HG03378 (cell line): ENCODE data around the gene FH.
A peak's percentile ranks its signal among the peaks of the same experiment; 100 is the strongest.

ENCODE experiments used
- ATAC-seq: cut with Tn5 transposase; IDR thresholded peaks from one replicate; pipeline ENCODE4 v1.9.1; 2021; ENCODE audit warnings: mild to moderate bottlenecking, moderate library complexity; ENCODE audit not compliant: unreplicated experiment

FH gene

DNA sequence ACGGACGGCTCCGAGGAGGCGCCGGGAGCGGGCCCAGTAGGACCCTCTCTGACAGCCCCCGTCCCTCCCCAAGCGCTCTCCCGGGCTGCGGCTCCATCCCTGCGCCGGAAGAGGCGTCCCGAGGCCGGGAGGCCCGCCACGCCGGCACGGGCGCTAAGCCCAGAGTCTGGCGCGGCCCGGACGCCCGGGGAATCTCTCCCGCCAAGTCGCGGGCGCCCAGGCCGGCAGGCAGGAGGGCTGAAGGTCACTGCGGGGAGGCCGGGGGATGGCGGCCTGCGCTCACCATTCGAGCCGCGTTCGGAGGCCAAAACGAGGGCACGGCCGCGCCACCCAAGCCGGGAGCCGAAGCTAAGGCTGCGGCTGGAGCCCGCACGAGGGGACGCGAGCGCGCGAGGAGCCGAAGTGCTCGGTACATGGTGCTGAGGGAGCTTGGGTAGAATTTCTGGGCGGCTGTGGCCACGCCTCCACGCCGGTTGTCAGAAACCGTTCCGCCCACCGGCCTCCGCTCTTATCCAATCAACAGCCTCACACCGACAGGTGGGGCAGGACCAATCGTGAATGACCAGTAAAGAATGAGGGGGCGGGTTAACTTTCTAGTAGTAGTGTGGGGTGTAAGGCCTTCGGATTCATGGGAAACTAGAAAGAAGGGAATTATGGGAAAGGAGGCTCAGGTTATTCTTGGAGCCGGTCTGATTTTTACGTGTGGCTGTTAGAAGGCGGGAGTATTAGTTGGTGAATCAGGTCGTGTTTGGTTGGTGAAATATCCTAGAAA lies at the start of gene FH:
FH (minus strand) TSS at position 448 of the 772 bp plus-strand sequence; CDS start at position 415, 33 bp downstream.
- ATAC-seq: peak; percentile 96

DNA sequence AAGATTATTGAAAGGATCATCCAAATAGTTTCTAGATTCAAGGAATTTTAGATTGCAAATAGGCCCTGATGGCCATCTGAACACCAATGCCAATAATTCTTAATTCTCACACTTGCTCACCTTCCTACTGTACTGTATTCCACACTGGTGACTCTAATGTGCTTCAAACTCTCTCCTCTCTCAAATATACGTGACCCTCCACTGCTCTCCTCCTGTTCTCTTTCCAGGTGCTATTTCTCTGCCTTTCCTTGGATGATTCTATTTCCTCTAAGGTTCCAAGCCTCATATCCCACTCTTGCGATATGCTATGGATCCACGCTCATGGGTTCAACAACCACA lies 41.3 kb upstream of the FH start:
- no peak for ATAC-seq

DNA sequence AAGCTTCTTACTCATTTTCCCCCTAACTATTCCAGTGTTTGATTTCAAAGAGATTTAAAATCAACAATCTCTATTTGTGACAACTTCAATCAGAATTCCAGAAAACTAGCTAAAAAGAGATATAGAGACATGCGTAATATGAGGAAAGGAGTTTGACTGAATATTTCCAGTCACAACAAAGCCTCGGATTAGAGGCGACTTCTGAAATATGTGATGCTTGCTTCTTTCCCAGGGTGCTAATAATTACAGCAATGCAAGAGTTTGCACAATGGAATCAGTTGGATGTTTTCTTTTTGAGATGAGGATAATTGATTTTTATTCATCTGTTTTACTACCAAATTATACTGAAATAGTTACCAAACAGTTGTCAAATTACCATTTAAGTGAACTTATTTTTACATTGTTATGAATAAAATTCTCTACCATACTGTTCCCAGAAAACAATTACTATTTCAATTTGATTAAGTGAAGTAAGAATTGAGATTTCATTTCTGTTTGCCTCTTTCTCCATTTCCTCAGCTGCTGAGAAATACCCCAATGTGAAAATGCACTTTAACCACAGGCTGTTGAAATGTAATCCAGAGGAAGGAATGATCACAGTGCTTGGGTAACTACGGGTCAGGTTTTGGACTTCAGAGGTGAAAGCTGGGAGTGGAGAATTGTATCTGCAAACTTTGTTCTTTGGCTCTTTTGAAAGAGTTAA lies 40.7 kb upstream of the FH start:
- no peak for ATAC-seq

DNA sequence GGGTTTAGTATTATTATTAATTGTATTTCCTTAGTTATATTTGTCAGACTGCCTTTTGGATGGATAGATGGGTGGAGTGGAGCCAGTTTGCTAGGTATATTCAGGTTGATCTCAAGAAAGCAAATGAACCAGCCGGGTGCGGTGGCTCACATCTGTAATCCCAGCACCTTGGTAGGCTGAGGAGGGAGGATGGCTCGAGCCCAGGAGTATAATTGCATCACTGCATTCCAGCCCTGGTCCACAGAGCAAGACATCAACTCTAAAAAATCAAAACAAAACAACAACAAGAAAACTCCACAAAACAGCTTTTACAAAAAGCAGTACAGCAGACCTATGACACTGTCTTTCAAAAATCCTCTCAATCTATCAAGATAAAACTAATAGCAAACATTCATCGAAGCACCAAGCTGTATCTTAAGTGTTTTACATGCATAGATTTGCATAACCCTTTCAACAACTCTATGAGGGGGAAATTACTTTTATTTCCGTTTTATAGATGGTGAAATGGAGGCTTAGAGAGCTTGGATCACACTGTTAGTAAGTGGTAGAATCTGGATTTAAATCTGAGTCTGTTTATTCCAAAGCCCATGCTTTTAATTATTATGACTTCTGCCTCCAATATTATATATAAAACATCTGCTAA lies 38.1 kb upstream of the FH start:
- ATAC-seq: no peak

DNA sequence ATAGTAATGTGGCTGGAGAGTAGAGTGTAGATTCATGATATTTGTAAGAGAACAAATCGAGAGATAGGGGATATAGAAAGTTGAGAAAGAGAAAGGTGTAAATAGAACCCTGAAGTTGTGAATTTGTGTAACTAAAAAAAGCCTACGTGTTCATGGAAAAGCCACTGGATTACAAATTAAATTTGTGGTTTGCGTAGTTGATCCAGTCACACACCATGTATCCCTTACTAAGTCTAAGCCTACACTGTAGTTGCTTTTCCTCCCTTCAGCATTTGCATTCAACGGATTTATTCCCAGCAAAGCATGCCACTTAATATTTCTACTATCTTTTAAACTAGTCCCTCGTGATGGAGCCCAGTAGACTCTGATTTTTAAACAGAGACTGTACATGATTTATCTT lies 37.5 kb upstream of the FH start:
- ATAC-seq: no peak

DNA sequence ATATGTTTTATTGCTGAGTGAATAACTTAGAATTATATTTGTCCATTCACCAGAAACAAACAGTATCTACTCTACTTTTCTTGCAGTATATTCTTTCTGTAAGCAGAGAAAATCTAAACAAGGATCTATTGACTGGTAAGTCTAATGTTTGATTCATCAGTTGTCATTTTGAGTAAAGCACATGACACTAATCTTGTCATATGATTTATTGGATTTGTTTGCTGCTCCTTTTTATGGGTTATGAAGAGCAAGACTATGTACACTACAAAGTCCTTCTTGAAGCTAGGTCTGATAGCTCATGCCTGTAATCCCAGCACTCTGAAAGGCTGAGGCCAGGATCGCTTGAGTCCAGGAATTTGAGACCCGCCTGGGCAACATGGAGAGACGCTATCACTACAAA lies 36.0 kb upstream of the FH start:
- no peak for ATAC-seq

DNA sequence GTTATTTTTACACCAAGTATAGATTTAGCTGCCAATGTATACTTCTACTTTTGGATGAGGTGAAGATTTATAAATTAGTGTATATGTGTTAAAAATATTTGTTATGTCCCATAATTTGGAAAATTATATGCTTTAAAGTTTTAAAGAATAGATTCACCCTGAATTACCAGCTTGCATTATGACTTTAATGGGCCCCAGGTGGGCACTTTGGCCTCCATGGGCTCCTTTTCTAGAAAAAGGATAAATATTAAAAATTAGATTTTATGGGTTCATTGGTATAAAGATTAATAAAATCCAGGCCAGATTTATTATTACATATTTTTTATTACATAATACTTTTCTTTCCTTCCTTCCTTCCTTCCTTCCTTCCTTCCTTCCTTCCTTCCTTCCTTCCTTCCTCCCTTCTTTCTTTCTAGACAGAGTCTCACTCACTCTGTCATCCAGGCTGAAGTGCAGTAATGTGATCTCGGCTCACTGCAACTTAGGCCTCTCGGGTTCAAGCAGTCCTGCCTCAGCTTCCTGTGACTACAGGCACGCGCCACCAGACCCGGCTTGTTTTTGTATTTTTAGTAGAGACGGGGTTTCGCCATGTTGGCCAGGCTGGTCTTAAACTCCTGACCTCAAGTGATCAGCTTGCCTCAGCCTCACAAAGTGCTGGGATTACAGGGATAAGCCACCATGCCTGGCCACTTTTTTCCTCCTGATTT lies 34.5 kb upstream of the FH start:
- no peak for ATAC-seq

DNA sequence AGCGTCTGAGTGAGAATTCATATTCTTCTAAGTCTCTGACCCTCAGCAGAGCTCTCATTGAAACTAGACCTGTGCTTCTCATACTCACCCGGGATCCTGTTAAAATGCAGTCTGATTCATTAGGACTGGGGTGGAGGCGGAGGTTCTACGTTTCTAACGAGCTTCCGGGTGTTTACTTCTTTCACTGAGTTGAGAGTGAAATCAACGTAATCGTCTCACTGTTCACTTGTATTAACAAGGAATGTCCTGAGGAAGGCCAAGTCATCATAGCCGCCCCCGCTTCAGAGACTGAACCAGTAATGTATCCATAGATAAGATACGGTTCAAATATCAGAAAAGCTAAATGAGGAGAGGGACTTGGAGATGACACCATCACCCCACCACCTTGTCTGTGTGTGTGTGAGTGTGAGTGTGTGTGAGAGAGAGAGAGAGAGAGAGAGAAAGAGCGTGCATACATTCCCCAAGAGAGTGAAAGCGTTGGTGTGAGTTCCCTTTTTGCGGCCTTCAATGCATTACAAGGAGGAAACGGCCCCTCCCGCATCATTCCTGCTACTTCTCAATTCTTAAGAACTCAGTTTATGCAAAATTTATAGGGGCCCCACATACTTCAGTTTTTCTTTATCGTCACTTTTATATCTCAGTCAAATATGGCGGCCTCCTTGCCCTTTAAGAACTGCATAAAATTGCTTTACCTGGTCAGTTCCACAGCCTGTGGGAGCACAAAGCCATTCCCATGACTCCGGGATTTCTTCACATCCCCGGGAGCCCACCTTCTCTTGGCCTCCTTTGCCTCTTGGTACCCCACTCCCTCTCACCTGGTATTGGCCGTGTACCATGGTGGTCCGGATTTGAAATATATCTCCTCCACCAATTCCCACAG lies 32.4 kb upstream of the FH start:
- peak; percentile 69 for ATAC-seq

DNA sequence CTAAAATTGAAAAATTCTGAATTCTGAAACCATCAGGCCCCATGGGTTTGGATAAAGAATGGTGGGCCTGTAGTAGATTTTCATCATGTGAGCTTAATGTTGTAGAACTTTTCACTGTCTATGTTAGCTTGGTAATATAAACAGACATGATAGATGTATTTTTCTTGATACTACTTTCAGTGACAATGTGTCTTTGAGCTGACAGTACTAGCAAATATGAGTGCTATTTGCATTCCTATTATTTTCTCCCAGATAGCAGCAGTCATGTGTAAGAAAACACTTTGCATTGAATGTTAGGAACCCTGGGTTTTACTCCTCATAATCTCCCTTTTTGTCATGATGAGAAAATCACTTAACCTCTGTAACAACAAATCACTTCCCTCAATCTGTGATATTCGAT lies 30.8 kb upstream of the FH start:
- no peak for ATAC-seq

DNA sequence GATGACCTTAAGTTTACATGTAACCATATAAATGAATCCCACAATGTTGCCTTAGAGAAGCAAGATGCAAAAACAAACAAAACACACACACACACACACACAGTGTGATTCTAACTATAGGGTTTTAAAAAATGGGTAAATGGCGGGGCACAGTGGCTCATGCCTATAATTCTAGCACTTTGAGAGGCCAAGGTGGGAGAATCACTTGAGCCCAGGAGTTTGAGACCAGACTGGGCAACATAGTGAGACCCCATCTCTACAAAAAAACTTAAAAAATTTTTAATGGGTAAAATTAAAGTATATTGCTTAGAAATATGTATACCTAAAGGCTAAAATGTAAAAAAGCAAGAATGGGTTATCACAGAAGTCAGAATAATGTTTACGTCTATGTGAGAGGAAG lies 28.5 kb upstream of the FH start:
- no peak for ATAC-seq

DNA sequence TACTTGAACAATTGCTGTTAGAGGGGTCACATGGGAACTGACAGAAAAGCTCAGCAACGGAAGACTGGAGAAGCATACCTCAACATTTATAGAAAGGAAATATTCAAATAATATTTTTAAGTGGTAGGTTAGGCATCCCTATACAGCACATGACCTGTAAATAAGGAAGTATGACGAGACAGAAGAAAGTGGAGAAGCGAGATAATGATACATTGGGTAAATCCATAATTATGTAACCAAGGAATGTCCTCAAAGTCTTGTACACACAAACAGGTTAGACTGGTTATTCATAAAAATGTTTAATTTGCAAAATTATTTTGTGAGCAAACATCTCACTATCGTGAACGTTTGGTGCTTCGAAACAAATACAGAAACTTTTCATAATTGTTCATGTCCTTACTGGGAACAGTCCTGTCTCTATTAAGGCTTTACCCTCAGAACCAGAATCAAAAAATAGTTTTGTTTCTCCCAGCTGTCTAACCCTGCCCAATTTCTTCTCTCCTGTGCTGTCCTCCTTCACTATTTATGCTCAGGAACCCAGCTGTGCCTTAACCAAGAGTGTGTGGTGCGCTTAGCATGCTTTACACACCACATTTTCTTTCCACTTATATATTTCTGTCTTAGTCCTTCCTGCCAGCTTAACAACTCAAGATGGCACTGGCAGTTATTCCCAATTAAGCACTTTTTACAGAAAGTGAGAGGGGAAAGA lies 22.8 kb upstream of the FH start:
- no peak for ATAC-seq

DNA sequence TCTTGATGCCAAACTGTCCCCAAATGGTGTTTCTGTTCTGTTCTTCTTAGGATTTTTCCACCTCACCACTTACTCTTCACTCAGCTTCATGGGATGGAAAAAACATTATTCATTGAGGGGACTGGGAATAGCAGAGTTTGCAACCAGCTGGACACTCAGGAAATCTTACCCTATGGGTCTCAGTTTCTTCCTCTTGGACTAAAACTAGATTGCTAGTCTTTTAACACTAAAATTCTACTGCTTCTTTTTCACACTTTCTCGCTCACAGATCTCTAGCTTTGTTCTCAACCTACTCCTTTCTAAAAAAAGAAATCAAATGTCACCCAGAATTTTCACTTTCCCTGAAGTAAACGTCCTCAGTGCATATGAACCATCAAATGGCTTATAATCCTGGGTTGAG lies 17.4 kb upstream of the FH start:
- ATAC-seq: no peak

DNA sequence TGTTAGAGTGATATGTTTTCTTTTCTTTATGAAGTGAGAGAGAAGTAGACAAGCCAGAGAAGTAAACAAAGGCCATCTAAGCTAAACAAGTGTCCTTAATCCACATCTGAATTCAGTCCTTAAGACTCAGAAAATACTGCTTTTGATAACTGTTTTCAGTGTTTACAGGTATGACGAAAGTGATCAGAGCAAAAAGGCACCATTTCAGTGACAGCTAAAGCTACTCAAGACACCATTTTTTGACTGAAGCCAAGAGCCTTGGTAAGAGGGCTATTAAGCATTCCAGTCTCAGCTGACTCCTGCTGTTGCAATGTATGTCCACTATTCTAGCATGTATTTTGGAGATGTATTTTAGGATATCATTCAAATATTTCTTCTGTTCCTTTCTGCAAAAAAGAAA lies 16.7 kb upstream of the FH start:
- ATAC-seq: no peak

DNA sequence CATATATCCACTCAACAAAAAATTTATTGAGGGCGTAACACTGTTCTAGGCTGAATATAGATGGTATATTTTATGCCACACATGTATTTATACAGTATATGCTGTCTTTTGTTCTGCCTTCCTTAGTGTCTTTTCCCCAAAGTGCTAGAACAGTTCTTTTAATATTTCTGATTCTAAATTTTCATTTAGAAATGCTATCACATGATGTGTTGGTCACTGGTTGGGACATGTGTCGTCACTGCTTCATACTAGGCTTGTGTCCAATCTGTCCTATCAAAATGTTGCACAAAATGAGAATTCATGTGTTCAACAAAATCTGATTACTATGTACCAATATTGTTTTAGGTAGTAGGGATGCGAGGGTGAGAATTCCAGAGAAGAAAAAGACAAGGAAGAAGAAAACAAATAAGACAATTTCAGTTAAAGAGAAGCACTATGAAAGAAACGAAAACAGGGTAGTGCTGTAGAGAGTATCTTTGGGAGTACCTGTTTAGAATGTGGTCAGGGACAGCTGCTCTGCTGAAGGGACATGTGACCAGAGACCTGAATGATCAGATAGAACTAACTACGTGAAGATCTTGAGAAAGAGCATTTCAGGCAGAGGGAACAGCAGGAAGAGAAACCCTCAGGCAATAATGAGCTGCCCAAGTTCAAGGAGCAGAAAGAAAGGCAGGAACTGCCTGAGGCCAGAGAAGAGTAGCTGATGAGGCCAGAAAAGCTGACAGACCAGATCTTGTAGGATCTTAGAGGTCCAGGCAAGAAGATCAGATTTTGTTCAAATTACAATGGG lies 14.0 kb upstream of the FH start:
- peak; percentile 34 for ATAC-seq

DNA sequence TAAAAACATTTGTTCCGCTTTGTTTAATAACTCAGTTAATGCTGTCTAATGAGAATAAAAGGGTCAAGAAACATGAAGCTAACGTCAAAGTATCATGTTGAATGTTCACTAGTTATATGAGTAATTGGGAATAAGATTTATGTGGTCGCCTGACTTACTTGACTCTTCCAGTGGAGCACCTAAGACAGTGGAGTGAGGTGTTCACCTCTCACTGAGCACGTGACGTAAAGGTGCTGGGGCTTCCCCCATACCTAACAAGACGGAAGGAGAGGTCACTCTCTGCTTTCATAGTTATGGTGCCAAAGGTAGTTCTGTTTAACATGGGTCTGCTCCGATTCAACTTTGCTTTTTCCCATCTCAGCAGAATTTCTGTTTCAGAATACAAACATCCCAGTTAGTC lies 13.3 kb upstream of the FH start:
- ATAC-seq: peak; percentile 56

DNA sequence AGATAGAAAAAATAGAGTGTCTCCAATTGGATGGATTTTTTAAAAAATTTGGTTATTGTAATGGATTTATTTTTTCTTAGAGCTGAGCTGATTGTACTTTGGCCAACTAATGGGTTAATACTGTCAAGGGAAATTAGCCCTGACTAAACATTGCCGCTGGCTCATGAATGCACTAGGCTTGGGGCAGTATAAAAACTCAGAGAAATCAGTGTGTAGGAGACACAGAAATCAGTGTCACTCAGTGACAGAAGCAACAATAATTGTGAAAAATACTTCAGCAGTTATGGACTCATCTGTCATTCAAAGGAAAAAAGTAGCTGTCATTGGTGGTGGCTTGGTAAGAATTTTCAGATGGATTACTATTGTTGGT lies 12.6 kb upstream of the FH start, which contains the start of gene KMO:
KMO (plus strand) TSS at position 217 of the 370 bp plus-strand sequence; CDS start at position 284, 67 bp downstream.
- peak; percentile 31 for ATAC-seq

DNA sequence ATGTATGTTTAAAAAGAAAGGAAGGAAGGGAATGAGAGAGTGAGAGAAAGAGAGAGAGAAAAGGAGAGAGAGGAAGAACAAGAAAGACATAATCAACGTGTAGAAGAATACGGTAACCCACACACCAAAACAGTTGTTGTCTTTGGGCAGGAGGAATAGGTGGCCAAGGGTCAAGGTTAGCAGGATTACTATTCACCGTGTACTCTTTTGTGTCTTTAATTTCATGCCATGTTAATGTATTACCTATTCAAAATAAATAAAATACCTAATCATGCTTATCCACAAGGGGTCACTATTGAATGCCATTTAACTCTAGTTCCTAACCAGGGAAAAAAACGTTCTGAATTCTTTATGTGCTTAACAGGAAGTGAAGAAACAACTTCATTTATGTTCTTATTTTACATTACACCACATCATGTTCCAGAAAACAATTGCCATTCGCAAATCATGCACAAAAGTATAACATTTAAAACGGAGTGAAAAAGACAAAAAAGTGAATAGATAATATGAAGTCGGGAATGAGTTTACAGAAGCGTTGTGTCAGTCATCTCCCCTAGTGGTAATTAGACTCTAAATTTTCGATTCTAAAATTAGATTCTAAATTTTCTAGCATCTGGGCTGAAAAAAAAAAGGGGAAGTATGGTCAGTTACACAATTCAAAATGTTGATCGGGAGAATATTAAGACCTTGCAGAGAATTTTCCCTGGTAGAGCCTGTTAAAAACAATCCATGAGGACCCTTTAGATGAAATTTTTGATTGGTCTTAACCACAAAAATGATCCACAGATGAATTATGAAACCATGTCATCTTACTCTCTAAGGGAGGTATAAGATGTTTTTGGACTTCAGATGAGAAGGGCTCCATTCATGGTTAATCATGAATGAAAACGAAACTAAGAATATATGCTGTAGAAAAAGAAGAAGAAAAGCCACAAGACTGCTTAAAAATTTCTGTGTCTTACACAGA lies 11.9 kb upstream of the FH start:
- ATAC-seq: peak; percentile 67

DNA sequence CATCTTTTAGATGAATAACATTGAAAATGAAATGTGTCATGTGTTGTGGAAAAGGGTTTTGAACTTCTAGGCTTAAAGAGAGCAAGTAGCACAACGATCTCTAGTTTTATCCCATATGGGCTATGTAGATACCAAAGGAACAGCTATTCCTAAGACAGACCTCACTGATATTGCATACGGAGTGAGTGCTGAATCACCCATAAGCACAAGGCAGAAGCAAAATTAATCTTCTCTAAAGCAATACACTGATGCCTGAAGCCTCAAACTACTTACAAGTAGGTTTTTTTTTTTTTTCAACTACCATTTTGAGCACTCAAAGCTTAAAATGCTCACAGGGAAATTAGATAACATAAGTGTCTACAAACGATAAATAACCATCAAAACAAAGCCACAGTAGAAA lies 7.6 kb upstream of the FH start:
- ATAC-seq: no peak
